K562 (cell line): Measurements from ENCODE around the gene ITPR2.

Experiments used
- CHD4 ChIP-seq: fragments of 200-600 bp; sonication (generic); IDR thresholded peaks from 3 replicates; pipeline ENCODE4 v1.6.1; 2012; ENCODE audit warnings: low read depth, mild to moderate bottlenecking, mixed read lengths, low read length, inconsistent platforms; ENCODE audit not compliant: insufficient read depth, insufficient replicate concordance, poor library complexity, severe bottlenecking
- FIP1L1 ChIP-seq: fragments of 200-400 bp; formaldehyde crosslinking; IDR thresholded peaks from 2 replicates; pipeline ENCODE4 v1.6.1; 2018; ENCODE audit warnings: mild to moderate bottlenecking, low read depth, low read length; ENCODE audit not compliant: poor library complexity, severe bottlenecking
- FOXM1 ChIP-seq, 2 experiments: fragments of 450-650 bp in 1 of 2; sonication (generic) in 1 of 2; formaldehyde crosslinking in 1 of 2; IDR thresholded peaks; 2 replicates each; pipeline versions ENCODE4 v1.6.1 to v1.9.0; 2017 to 2022; ENCODE audit warnings: low read depth in 2 of 2, mild to moderate bottlenecking in 2 of 2, missing genetic modification reagents in 1 of 2, moderate library complexity in 1 of 2
- KLF1 ChIP-seq: fragments of 450-650 bp; IDR thresholded peaks from 2 replicates; pipeline ENCODE4 v1.6.1; 2016; ENCODE audit warnings: missing genetic modification characterization, missing compliant biosample characterization
- MAFF ChIP-seq: IDR thresholded peaks from 2 replicates; pipeline ENCODE4 v1.6.1; 2012; ENCODE audit warnings: low read length, improper control_type of control experiment
- NR2C2 ChIP-seq, 2 experiments: fragments of 200-800 bp in 1 of 2; sonication (Bioruptor generic) in 1 of 2; sonication (generic) in 1 of 2; formaldehyde crosslinking in 1 of 2; IDR thresholded peaks; 2 replicates each; pipeline versions ENCODE4 v1.6.1 to v1.8.0; 2016 to 2022; ENCODE audit warnings: mild to moderate bottlenecking in 1 of 2, missing compliant biosample characterization in 1 of 2, missing genetic modification characterization in 1 of 2, missing genetic modification reagents in 1 of 2
- POLR2AphosphoS5 ChIP-seq: IDR thresholded peaks from 2 replicates; pipeline ENCODE4 v1.6.1; 2011; ENCODE audit warnings: mild to moderate bottlenecking, low read depth, low read length, moderate library complexity; ENCODE audit not compliant: control insufficient read depth, insufficient read depth
- SP2 ChIP-seq: IDR thresholded peaks from 2 replicates; pipeline ENCODE4 v1.6.1; 2011; ENCODE audit warnings: mild to moderate bottlenecking, low read depth, low read length, moderate library complexity; ENCODE audit not compliant: poor library complexity, severe bottlenecking; ENCODE audit errors: extremely low read depth
- ZNF124 ChIP-seq: sonication (generic); formaldehyde crosslinking; IDR thresholded peaks from 2 replicates; pipeline ENCODE4 v1.8.1; 2022; ENCODE audit warnings: missing genetic modification reagents
- ZNF174 ChIP-seq: fragments of 250-450 bp; sonication (Bioruptor Pico); IDR thresholded peaks from 2 replicates; pipeline ENCODE4 v1.4.0; 2020; ENCODE audit warnings: mild to moderate bottlenecking
- TF ChIP-seq, protein P1 (sequence below), 2 experiments: fragments of 250-450 bp in 1 of 2; fragments of 450-650 bp in 1 of 2; sonication (Bioruptor Pico) in 1 of 2; IDR thresholded peaks; 2 replicates each; pipeline versions ENCODE4 v1.6.1 to v1.8.0; 2016 to 2021; ENCODE audit warnings: mild to moderate bottlenecking in 2 of 2, moderate library complexity in 2 of 2, missing compliant biosample characterization in 1 of 2, missing genetic modification characterization in 1 of 2
- TF ChIP-seq, protein P2 (sequence below): sonication (generic); formaldehyde crosslinking; IDR thresholded peaks from 2 replicates; pipeline ENCODE4 v1.8.1; 2022; ENCODE audit warnings: missing genetic modification reagents
- TF ChIP-seq, protein P3 (sequence below), 3 experiments: IDR thresholded peaks in 2 of 3; conservative IDR thresholded peaks in 1 of 3; 2 replicates each; pipeline ENCODE4 v1.5.1; 2011 to 2012; ENCODE audit warnings: low read length in 3 of 3, mild to moderate bottlenecking in 3 of 3, control low read depth in 2 of 3, improper control_type of control experiment in 1 of 3, inconsistent platforms in 1 of 3, low read depth in 1 of 3, mixed read lengths in 1 of 3, moderate library complexity in 1 of 3; ENCODE audit not compliant: insufficient read depth in 2 of 3
- TF ChIP-seq, protein P4 (sequence below): sonication (generic); formaldehyde crosslinking; IDR thresholded peaks from 2 replicates; pipeline ENCODE4 v1.5.0; 2020; ENCODE audit warnings: missing genetic modification reagents

DNA sequence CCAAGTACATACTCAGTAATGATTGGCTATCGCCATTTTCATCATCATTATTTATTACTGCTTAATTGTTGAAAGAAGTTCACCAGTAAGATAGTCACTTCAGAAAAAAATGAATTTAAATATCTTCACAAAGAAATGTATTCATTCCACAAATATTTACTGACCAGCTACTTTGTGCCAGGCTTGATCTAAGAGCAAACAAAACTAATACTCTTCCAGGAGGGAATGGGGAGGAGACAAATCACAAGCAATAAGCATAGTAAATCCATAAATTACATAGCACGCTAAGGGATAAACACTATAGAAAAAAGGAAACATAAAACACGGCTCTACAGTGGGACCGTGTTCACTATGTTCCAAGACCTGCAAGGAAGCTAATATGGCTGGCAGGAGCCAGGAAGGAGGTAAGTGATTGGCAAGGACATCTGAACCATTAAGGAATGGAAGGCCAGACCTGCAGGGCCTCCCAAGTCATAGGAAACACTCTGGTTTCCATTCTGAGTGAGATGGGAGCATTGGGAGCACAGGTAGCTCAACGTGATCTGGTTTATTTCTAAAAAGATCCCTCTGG is 27.5 kb downstream of the ITPR2 start:
- TF ChIP-seq, protein P1, sequence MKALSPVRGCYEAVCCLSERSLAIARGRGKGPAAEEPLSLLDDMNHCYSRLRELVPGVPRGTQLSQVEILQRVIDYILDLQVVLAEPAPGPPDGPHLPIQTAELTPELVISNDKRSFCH (CRISPR knock-in tag; IDR thresholded peaks at IDR 0.05), result no peak
- TF ChIP-seq, protein P1 (tag; IDR thresholded peaks at IDR 0.05), result no peak
- TF ChIP-seq MAFF (no peak), ZNF174 (no peak), FOXM1 (IDR thresholded peaks at IDR 0.05; ENCODE audit: low read depth) (no peak), FOXM1 (CRISPR knock-in tag; IDR thresholded peaks at IDR 0.05; ENCODE audit: low read depth) (no peak), ZNF124 (no peak), FIP1L1 (no peak), KLF1 (no peak), CHD4 (no peak), POLR2AphosphoS5 (no peak), SP2 (no peak), NR2C2 (CRISPR knock-in tag; IDR thresholded peaks at IDR 0.05) (no peak), NR2C2 (tag; IDR thresholded peaks at IDR 0.05) (no peak)
- TF ChIP-seq, protein P2, sequence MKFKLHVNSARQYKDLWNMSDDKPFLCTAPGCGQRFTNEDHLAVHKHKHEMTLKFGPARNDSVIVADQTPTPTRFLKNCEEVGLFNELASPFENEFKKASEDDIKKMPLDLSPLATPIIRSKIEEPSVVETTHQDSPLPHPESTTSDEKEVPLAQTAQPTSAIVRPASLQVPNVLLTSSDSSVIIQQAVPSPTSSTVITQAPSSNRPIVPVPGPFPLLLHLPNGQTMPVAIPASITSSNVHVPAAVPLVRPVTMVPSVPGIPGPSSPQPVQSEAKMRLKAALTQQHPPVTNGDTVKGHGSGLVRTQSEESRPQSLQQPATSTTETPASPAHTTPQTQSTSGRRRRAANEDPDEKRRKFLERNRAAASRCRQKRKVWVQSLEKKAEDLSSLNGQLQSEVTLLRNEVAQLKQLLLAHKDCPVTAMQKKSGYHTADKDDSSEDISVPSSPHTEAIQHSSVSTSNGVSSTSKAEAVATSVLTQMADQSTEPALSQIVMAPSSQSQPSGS (CRISPR knock-in tag), result no peak
- TF ChIP-seq, protein P3, sequence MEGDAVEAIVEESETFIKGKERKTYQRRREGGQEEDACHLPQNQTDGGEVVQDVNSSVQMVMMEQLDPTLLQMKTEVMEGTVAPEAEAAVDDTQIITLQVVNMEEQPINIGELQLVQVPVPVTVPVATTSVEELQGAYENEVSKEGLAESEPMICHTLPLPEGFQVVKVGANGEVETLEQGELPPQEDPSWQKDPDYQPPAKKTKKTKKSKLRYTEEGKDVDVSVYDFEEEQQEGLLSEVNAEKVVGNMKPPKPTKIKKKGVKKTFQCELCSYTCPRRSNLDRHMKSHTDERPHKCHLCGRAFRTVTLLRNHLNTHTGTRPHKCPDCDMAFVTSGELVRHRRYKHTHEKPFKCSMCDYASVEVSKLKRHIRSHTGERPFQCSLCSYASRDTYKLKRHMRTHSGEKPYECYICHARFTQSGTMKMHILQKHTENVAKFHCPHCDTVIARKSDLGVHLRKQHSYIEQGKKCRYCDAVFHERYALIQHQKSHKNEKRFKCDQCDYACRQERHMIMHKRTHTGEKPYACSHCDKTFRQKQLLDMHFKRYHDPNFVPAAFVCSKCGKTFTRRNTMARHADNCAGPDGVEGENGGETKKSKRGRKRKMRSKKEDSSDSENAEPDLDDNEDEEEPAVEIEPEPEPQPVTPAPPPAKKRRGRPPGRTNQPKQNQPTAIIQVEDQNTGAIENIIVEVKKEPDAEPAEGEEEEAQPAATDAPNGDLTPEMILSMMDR (IDR thresholded peaks at IDR 0.05 in 2 of 3, conservative IDR thresholded peaks at IDR 0.05 in 1 of 3; ENCODE audit: insufficient read depth in 2 of 3, low read depth in 1 of 3, low read length in 3 of 3), result no peak
- TF ChIP-seq, protein P4, sequence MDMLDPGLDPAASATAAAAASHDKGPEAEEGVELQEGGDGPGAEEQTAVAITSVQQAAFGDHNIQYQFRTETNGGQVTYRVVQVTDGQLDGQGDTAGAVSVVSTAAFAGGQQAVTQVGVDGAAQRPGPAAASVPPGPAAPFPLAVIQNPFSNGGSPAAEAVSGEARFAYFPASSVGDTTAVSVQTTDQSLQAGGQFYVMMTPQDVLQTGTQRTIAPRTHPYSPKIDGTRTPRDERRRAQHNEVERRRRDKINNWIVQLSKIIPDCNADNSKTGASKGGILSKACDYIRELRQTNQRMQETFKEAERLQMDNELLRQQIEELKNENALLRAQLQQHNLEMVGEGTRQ (CRISPR knock-in tag), result no peak
